ENCODE results near the gene CHST11.

GRCh38 chr12:104610513-104611235 lies 153.9 kb downstream of the CHST11 start:
- no peak for TF ChIP-seq POLR2A (IDR thresholded peaks at IDR 0.05; ENCODE audit: low read depth, low read length)
- no peak for TF ChIP-seq POLR2AphosphoS5 (IDR thresholded peaks at IDR 0.05; ENCODE audit: low read depth, low read length)
- TF ChIP-seq PAX5 (IDR thresholded peaks at IDR 0.05; ENCODE audit: insufficient read depth, low read length, severe bottlenecking): no peak
- TF ChIP-seq TAF1 (IDR thresholded peaks at IDR 0.05; ENCODE audit: low read depth, low read length): no peak
- no peak for TF ChIP-seq POU2F2 (IDR thresholded peaks at IDR 0.05; ENCODE audit: low read depth, low read length)
